Smooth muscle cell (in vitro differentiated cells): Measurements from ENCODE around the gene PEX16. TPM values are rescaled to one million over a fixed set of nuclear protein-coding genes. Genes with fewer than 3 reads are reported as not detected.

Experiments used
- DNase-seq: peaks from one replicate; lab custom pipeline; 2025; ENCODE audit not compliant: unreplicated experiment; lab: John Stamatoyannopoulos, UW
- H2AFZ ChIP-seq: fragments of 200-600 bp; sonication (generic); 2 replicates; pipeline ENCODE4 v1.6.0; 2016; ENCODE audit warnings: antibody characterized with exemption, low read depth, mild to moderate bottlenecking
- H3F3A ChIP-seq: fragments of 200-600 bp; sonication (generic); 2 replicates; pipeline ENCODE4 v1.6.0; 2017; ENCODE audit warnings: antibody characterized with exemption, low read depth
- H3K27ac ChIP-seq: fragments of 200-600 bp; sonication (generic); 2 replicates; pipeline ENCODE4 v1.5.1; 2016; ENCODE audit warnings: low read depth, mild to moderate bottlenecking
- H3K27me3 ChIP-seq: fragments of 200-600 bp; sonication (generic); 2 replicates; pipeline ENCODE4 v1.6.1; 2016; ENCODE audit warnings: low read depth, mild to moderate bottlenecking
- H3K36me3 ChIP-seq: fragments of 200-600 bp; sonication (generic); 2 replicates; pipeline ENCODE4 v1.5.1; 2016; ENCODE audit warnings: low read depth
- H3K4me1 ChIP-seq: fragments of 200-600 bp; sonication (generic); 2 replicates; pipeline ENCODE4 v1.5.1; 2016; ENCODE audit warnings: low read depth
- H3K4me2 ChIP-seq: fragments of 200-600 bp; sonication (generic); 2 replicates; pipeline ENCODE4 v1.6.0; 2016; ENCODE audit warnings: mild to moderate bottlenecking
- H3K4me3 ChIP-seq: fragments of 200-600 bp; sonication (generic); 2 replicates; pipeline ENCODE4 v1.5.1; 2016; ENCODE audit warnings: mild to moderate bottlenecking
- H3K79me2 ChIP-seq: fragments of 200-600 bp; sonication (generic); 2 replicates; pipeline ENCODE4 v1.6.0; 2016; ENCODE audit warnings: low read depth, mild to moderate bottlenecking
- H3K9ac ChIP-seq: fragments of 200-600 bp; sonication (generic); 2 replicates; pipeline ENCODE4 v1.6.0; 2016; ENCODE audit warnings: low read depth
- H3K9me3 ChIP-seq: fragments of 200-600 bp; sonication (generic); replicated peaks from 2 replicates; pipeline ENCODE4 v1.5.1; 2016; ENCODE audit warnings: low read depth
- H4K20me1 ChIP-seq: fragments of 200-600 bp; sonication (generic); 2 replicates; pipeline ENCODE4 v1.6.0; 2016; ENCODE audit warnings: low read depth
- CTCF ChIP-seq: fragments of 200-600 bp; sonication (generic); IDR thresholded peaks from 2 replicates; pipeline ENCODE4 v1.5.1; 2017; ENCODE audit warnings: borderline replicate concordance, mild to moderate bottlenecking, antibody characterized with exemption; ENCODE audit not compliant: insufficient read depth, poor library complexity, severe bottlenecking
- WGBS: methylation state at CpG from one replicate; pipeline ENCODE4 v1.1.7; 2016; ENCODE audit warnings: low lambda C conversion rate; 5-methylcytosine and 5-hydroxymethylcytosine counted together
- polyA plus RNA-seq: library from polyadenylated mRNA; unstranded; fragments of >200 nt; fragmentation: Nextera tagmentation; extraction: Ambion mirVana; gene quantifications from 2 replicates; pipeline ENCODE4 v1.2.1, GENCODE V29; 2016
- total RNA-seq: library from RNA; depleted of rRNA; stranded (reverse); fragments of >200 nt; gene quantifications from 2 replicates; pipeline ENCODE4 v1.2.3, GENCODE V29; 2014

The PEX16 gene
- total and polyA plus RNA-seq, 2 experiments from 2014 or later: 10.5 to 30.2 TPM

- no peak overlapping the region for H3K9ac ChIP-seq
- H3K79me2 ChIP-seq: no peaks in the 10 kb centered on the region
- no peaks in the 10 kb centered on the region for H3K9me3 ChIP-seq
- H3K4me2 ChIP-seq: no peak overlapping the region
- H3K36me3 ChIP-seq: peaks cover 10% of the 10 kb centered on the region
- no peaks in the 10 kb centered on the region for H3F3A ChIP-seq
- 100% methylated on average over 1 of the region's 1 CpG for WGBS
- H3K27ac ChIP-seq: no peak overlapping the region
- no peak overlapping the region for H2AFZ ChIP-seq
- no peak overlapping the region for H3K4me3 ChIP-seq
- peaks cover 4% of the 10 kb centered on the region for H4K20me1 ChIP-seq
- no peaks in the 10 kb centered on the region for H3K4me1 ChIP-seq
- H3K27me3 ChIP-seq: no peaks in the 10 kb centered on the region
- no peak for TF ChIP-seq CTCF
- no peak for DNase-seq
Measured at GRCh38 chr11:45947885-45948284, 30.2 kb upstream of the PEX16 start.

DNA sequence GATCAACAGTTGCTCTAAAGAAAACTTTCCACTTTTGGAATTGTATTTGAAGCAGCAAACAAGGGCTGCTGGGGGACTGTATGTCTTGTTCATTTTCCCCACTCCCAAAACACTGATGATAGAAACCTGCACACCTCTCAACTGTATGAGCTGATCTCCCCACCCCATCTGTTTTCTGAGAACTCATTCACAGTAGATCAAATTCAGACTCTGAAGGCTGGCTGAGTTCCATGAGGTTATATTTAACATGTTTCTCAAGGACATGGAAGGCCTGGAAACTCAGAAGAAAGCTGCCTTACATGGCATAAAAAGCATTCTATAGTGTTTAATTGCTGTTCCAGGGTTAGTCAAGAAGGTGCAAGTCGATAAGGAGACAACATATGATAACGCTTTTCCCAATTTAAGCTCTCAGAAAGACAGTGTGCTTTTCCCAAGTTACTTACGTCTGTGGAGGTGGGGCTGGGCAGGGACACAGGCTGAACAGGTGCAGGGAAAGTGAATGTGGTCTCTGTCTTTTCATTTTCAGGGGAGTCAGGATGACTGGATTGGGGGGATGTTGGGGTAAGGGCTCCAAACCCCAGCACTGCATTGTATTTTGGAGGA, 27.8 kb upstream of the PEX16 start:
- H3K4me1 ChIP-seq: no peaks in the 10 kb centered on the region
- H3K4me2 ChIP-seq: no peak overlapping the region
- H3K4me3 ChIP-seq: no peak overlapping the region
- TF ChIP-seq CTCF: no peak
- no peak for DNase-seq
- H3K9me3 ChIP-seq: no peaks in the 10 kb centered on the region
- no peaks in the 10 kb centered on the region for H3K79me2 ChIP-seq
- peaks cover 7% of the 10 kb centered on the region for H3K36me3 ChIP-seq
- H3K9ac ChIP-seq: no peak overlapping the region
- no peaks in the 10 kb centered on the region for H4K20me1 ChIP-seq
- 99% methylated on average over 3 of the region's 3 CpGs for WGBS
- H3F3A ChIP-seq: no peaks in the 10 kb centered on the region
- no peak overlapping the region for H3K27ac ChIP-seq
- no peak overlapping the region for H2AFZ ChIP-seq
- no peaks in the 10 kb centered on the region for H3K27me3 ChIP-seq

- no peak for TF ChIP-seq CTCF
Measured at GRCh38 chr11:45942381-45942780, 24.7 kb upstream of the PEX16 start.

GRCh38 chr11:45941285-45941684, 23.6 kb upstream of the PEX16 start:
- Histone ChIP-seq H3K36me3 (peaks cover 5% of the 10 kb centered on the region), H3K79me2 (no peaks in the 10 kb centered on the region), H3F3A (no peaks in the 10 kb centered on the region), H3K4me1 (no peaks in the 10 kb centered on the region), H2AFZ (no peak overlapping the region), H3K9ac (no peak overlapping the region), H3K27ac (no peak overlapping the region), H3K4me3 (no peak overlapping the region), H4K20me1 (no peaks in the 10 kb centered on the region), H3K4me2 (no peak overlapping the region), H3K9me3 (no peaks in the 10 kb centered on the region), H3K27me3 (no peaks in the 10 kb centered on the region)
- WGBS: 96% methylated on average over 4 of the region's 4 CpGs
- DNase-seq: no peak
- TF ChIP-seq CTCF: no peak

More at GRCh38 chr11:45942381-45942780, 24.7 kb upstream of the PEX16 start:
- Histone ChIP-seq H3K79me2 (no peaks in the 10 kb centered on the region), H3K4me3 (no peak overlapping the region), H3K27me3 (no peaks in the 10 kb centered on the region), H3K36me3 (peaks cover 7% of the 10 kb centered on the region), H3K9me3 (no peaks in the 10 kb centered on the region), H2AFZ (no peak overlapping the region), H3K4me1 (no peaks in the 10 kb centered on the region), H3K9ac (no peak overlapping the region), H3K27ac (no peak overlapping the region), H4K20me1 (no peaks in the 10 kb centered on the region), H3F3A (no peaks in the 10 kb centered on the region), H3K4me2 (no peak overlapping the region)
- WGBS: 96% methylated on average over 4 of the region's 4 CpGs
- no peak for DNase-seq
